Stimulated activated CD4-positive, alpha-beta T cell treated with anti-CD3 and anti-CD28 coated beads, Interleukin-1b, Interleukin-23, amount 100 ng/mL, for 48 hours (primary cell): ENCODE measurements around the gene FANCB.

Experiments used
- DNase-seq: peaks from one replicate; pipeline ENCODE4 v3.0.0-alpha.2; 2020

Gene FANCB

DNA sequence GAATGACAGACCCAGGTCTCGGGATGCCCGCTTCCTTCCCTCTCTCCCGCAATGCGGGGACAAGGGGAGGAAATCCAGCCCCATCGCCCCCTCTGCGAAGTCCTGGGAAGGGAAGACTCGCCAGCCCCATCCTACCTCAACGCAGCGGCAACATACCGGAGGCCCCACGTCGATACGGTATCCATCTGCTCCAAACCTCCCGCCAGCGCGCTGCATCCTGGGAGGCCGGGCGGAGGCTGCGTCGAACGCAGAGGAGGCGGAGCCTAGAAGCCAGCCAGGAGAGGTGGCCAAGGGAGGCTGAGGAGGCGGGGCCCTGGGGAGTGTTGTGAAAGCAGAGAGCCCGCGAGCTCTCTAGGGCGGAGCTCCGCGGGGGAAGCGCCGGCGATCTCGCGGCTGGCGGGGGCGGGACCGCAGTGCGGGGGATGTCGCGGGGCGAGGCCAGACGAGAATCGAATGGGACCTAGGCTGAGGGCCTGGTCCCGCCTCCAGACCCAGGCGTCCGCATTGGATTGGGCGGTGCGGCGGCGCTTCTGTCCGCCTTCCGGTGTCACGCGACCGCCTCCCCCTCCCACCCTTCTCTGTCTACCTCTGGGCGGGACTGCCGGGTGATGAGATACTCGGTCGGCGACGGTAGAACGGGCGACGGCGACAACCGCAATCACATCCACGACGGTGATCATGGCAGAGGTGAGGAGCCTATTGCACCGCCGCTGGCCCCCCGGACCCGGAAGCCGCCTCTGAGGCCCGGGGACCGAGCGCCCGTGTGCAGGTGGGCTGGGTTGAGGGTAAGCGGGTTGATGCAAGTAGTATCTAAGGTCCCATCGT, at the start of gene FANCB, which contains the start of gene MOSPD2:
TSS of gene FANCB (minus strand) at position 219 of the 825 bp plus-strand sequence. CDS start 7,559 bp downstream, outside the sequence.
TSS of gene MOSPD2 (plus strand) at position 571 of the 825 bp plus-strand sequence. CDS start at position 679, 108 bp downstream.
- DNase-seq: peak; percentile 95

DNA sequence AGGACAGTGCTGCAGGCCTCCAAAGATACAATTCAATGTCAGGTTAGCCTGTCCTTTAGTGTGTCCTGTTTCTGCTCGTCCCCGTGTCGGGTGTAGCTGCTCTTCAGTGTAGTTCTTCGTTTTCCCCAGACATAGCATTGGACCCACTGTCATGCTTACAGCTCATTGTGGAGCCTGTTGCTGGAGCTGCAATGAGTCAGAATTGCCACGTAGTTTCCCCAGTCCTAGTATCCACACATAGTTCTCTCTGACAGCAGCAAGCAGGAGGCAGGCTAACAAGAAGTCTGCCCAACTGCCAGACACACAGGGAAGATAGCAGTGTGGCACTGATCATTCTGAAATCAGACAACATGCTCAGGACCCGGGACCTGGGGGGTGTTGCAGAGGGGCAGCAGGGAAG, 49.6 kb upstream of the FANCB start:
- peak; percentile 1 for DNase-seq

DNA sequence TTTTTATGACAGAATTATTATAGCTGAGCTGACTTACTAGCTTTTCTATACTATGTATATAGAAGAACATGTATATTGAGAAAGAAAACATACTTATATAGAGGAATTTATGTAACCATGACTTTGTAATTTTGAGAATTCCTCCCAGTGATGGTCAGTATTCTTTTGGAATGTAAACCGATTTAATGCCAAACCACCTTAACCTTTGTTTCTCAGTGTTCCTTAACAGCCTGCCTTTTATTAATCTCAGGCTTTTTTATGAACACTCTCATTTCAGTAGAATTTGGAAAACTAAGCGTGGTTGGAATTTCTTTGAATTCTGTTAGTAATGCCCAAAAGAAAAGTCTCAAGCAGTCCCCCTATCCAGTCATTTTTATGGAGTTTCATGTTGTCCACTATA, 47.3 kb upstream of the FANCB start:
- DNase-seq: no peak

DNA sequence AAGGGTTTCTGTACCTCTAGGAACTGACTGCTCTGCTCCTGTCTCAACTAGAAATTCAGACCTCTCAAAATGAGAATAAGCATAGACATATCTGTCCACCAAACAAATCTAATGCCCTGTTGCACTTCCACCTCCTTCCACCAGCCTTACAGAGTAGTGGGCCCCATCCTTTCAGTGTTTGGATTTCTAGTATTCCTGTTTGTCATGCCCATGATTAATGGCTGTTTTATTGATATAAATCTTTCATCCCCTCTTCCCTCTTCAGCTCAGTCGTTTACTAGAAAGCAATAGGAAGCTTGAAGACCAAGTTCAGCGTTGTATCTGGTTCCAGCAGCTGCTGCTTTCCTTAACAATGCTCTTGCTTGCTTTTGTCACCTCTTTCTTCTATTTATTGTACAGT, 46.5 kb upstream of the FANCB start:
- no peak for DNase-seq

DNA sequence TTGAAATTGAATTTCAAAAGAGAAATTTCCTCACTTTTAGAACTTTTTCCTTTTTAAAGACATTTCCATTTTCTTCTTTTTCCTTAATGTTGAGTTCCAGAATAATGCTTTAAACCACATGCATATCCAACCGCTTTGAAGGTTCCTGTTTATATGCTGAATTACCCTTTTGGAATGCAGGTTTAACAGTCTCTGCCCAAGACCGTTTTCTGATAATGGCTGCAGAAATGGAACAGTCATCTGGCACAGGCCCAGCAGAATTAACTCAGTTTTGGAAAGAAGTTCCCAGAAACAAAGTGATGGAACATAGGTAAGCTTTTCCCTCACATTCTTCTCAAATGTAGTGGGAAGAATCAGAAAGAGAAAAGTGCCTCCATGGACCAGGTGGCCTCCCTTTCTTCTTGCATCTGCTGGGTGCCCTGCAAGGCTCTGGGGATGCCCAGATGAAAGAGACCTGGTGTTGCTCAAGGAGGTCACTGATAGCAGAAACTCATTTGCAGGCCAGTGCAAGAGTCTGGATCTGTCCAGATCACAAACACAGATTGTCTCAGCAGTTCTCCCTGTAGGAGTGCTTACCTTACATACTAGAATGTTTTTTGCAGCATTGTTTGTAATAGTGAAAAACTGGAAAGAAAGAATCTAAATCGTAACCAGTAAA, 43.3 kb upstream of the FANCB start:
- no peak for DNase-seq

DNA sequence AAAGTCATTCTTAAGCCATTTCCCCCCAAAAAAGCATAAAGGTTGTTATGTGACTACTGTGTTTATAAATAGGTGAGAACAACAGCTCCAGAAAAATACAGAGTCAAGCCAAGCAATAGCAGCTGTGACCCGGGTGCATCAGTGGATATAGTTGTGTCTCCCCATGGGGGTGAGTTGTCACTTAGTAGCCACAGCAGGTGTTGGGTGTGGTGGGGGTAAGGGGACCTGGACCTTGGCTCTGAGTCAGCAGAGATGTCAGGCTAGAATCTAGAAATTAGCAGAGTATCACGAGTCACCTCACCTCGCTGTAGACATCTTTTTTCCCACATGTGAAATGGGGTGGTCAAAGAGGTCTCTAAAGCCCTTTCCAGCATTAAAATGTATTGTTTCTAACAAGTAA, 42.7 kb upstream of the FANCB start:
- DNase-seq: no peak

DNA sequence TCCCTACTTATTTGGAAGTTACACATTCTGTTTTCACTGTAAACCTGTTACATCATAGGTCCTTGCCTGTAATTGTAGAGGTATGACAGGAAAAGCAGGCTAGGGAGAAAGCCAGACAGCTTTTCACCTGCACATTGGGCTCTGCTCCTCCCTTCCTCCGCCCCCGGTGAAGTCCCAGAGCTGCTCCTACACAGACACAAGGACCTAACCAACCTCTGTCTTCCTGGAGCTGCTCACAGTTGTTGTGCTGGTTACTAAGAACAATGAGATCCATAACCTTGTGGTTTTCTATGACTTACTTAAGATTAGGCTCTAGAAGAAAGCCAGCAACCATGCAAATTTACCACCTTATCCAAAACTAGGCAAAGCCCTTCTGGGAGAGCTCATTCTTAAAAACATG, 40.4 kb upstream of the FANCB start:
- no peak for DNase-seq

DNA sequence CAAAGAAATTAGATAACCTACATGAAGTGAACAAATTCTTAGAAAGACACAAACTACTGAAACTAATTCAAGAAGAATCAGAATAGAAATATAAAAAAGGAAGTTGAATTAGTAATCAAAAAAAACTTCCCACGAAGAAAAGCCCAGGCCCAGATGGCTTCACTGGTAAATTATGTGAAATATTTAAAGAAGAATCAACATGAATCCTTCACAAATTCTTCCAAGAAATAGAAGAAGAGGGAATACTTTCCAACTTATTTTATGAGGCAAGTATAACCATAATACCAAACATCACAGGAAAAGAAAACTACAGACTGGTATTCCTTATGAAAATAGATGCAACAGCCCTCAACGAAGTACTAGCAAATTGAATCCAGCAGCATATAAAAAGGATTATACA, 31.0 kb upstream of the FANCB start:
- DNase-seq: no peak

DNA sequence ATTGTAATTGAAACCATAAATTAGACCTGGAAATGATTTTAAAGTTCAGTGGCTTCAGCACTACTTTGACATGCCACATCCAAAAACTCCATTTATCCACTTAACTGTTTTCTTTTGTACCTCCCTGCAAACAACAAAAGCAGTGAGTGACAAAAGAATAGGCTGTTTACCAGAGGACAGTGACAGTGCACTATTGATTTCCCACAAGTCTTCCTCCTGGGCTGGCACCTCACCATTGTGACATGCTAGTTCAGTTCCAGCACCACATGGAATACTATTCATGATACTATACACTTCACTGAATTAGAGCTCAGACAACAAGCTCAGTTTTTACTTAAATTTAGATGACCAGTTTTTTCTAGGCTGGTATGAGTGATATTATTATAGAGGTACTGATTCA, 29.7 kb upstream of the FANCB start:
- no peak for DNase-seq

DNA sequence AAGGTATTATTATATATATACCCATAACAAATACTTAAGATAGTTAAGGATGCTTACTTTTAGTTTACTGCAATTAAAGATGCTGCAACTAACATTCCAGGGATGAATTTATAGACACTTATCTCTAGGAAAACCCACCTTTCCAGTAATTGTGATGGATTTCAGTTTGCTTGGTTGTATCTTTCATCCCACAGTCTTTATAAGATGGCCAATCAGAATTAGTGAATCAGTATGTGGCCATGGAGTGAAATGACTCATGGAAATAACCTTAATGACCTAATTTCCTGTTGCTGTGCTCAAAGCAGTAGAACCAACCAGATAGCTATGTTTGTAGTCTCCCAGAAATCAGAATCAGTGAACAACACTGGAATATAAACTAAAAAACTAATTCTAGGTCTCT, 26.7 kb upstream of the FANCB start:
- DNase-seq: no peak

DNA sequence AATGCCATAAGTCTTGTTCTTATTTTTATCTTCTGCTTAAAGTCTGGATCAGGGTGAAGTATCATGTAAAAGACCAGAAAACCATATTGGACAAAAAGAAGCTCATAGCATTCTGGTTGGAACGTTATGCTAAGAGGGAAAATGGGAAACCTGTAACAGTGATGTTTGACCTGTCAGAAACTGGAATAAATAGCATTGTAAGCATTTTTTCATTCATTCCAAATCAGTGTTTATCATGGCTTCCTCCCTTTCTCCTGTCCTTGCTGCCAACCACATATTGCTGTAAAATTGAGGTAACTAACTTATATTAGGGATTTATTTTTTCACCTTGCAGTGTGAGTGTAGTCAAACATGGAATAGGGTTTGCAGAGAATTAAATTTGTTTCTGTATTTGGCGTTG, 24.2 kb upstream of the FANCB start:
- DNase-seq: no peak

DNA sequence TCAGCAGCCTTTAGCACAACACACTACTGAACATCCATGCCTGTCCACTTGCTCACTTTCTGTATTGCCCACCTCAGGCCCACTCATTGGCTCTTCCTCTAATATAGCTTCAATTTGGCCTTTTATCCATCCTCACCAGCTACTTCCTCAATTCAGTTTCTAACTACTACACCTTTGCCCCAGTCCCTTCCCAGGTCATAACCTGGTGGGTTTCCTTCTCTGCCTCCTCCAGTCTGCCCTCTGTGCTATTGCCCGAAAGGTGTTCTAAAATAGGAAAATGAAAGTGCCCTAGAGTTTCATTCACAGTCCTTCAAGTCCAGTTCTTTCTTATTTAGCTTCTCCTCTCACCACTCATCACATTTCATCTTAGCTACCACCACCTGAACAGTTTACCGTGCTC, 23.4 kb upstream of the FANCB start:
- no peak for DNase-seq

DNA sequence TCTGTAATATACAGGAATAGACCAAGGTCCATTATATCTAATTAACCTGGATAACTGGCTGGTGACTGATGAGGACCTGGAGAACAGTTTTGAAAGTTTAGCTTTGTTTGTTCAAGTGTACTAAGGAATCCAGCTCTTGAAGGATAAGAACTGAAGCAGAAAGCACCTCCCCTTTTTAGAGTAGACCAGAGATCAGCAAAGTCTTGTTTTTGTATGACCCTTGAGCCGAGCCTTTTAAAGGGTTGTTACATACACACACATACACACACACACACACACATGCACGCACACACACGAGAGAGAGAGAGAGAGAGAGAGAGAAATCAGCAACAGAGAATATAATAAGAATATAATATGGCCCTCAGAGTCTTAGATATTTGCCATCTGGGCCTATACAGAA, 13.4 kb upstream of the FANCB start:
- DNase-seq: no peak

DNA sequence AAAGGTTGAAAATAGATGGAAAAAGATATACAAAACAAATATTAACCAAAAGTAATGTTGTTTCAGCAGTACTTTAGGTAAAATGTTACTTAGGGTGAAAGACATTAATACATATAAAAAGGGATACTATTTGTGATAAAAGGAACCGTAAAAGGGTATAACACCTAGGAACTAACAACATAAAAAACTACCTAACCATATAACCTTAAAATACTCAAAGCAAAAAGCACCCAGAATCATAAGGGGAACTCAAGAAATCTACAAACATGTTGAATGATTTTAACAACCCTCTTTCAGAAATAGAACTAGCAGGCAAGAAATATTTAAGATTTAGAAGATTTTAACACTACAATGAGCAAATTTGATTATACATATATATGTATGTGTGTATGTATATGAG, 11.8 kb upstream of the FANCB start:
- DNase-seq: no peak

DNA sequence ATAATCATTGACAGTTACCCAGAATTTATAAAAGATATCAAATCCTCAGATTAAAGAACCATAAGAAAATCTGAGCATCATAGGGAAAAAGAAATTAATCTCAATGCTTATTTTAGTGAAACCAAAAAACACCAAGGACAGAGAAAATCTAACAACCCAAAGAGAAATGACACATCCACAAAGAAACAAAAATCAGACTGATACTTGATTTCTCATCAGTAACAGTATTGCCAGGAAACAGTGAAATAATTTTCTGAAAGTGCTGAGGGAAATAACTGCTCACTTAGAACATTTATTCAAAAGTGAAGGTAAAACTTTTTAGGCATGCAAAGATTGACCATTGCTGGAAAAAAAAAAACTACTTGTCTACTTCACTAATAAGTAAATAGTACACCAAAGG, 11.0 kb upstream of the FANCB start:
- no peak for DNase-seq

DNA sequence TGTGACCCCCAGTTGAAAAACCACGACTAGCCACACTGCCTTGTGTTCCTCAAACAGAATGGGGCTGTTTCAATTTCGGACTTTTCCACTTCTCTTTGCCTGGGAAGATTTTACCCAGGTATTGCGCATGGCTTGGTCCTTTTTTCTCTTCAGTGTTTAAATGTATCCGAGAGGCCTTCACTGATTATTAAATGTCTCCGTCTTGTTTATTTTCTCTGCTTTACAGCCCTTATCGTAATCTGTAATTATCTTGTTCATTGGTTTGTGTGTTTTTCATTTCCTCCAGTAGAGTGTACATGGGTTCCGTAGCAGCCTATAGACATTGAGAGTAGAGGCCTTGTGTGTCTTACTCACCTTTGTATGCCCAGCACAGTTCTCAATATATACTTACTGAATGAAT, 2.8 kb upstream of the FANCB start:
- DNase-seq: no peak

DNA sequence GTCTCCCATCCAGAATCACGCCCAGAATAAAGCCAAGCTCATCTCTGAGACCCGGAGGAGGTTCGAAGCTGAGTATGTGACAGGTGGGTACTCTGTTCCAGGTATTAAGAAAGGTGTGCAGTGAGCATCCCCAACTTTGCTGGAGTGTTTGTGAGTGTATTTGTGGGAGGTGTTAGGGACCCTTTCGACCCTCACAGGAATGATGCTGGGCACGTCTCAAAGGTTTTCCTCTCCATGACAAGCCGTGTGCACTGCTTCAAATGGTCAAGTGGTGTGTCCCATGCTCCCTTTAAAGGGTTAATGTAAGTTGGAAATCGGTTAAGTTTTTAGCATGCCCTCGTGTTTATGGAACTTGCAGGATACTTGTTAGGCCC, 794 bp upstream of the FANCB start:
- DNase-seq: no peak

DNA sequence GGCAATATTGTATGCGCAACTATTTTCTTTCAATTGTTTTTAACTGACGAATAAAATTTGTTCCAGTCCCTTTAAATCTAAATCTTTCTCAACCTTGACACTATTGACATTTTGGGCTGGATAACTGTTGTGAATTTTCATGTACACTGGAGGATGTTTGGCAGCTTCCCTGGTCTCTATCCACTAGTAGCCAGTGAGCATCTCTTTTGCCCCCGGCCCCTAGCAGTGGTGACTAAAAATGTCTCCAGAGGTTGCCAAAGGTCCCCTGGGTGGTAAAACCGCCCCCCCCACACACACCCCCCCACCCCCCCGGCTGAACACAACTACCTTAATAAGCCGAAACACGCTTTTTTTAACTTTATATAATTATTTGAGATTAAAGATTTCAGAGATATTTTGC, 514 bp downstream of the FANCB start:
- peak; percentile 13 for DNase-seq

DNA sequence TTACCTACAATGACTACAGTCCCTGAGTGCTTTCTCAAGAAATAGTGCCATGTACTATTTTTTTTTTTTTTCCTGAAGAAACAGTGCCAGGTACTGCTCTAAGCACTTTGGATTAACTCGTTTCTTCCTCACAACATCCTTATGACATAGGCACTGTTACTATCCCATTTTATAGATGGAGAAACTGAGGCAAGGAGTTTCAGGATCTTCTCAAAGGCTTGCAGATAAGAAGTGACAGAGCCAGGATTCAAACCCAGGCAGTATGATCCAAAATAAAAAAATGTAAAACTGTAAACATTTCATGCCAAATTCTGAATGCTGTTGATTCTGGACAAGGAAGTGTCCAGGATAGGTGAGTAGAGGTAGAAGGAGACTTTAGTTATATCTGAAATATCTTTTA, 1.1 kb downstream of the FANCB start:
- no peak for DNase-seq

DNA sequence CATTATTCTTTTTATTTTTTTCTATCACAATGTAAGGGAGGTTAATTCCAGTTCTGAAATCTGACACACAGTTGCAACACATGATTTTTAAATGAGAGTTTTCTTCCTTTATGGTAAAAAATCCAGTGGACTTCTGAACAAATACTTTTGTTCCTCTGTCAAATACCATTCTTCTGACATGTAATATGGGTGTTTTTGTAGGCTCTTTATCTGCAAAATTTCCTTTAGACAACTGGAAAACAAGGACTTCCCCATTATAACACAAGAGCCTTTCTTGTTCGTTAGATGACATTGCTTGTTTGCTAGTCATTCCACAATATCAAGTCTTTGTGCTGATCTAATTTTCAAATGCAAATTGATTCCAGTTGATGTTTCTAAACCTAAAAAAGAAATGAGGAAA, 7.7 kb downstream of the FANCB start:
- DNase-seq: no peak

DNA sequence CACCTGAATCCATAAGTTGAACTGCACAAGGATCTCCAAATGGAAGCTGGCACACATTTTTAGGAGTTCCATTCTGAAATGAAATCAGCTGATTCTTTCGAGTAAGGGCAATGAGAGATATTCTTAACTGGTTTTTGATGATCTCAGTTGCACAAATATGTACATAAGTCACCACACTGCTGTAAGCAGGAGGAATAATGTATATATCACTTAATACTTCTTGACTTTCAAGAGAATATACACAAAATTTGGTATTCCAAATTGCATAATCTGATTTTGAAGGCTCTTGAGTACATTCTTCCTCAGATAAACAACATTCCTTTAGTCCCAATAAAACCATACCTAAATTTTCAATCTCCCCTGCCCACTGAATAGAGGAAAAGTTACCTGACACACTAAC, 8.2 kb downstream of the FANCB start:
- no peak for DNase-seq

DNA sequence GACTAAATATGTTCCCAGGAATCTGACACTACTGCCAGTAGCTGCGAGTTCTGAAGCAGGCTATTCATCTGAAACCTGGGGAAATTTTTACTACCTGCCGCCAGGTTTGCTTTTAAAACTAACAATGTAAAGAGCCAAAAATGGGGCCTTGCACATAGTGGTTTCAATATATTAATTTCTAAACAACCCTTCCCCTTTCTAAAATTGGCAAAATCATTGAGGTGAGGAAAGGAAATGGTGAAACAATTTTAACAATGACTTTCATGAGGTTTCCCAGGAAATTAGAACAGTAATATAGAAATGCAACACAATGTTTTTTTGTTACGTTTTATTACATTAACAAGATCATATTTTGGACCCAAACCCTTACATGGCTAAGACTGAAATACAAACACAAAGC, 21.3 kb downstream of the FANCB start:
- no peak for DNase-seq

DNA sequence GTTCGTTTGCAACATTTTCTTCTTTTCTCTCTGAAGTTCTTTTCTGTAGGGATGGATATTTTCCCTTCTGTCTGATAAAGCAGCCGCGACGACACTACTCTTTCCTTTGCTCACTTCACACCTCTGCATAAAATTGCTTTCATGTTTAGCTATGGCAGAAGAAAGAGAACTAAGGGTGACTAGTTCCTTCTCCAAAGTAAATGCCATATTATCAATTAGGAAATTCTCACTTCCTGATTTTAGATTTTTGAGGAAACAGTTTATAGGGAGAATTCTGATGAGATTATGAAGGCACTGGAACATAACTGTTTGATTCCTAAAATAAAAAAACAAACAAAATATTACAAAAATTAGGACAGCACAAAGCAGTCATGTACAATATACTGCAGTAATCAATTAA, 29.2 kb downstream of the FANCB start:
- no peak for DNase-seq

DNA sequence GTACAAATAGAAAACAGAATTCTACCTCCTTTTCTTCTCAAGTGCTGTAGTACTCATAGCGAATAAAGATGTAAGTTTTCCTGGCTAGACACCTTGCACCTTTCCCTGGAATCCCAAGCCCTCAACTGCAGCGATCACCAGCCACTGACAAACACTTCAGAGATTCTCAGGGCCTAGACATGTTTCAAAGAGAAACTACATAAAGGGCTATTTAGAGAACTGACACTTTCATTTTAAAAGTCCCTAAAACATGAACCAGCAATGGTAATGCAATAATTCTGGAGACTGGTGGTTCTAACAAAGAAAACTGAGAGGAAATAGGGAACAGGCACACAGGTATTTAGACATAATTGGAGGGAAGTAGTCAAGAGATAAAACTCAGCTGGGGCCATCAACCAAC, 35.7 kb downstream of the FANCB start:
- DNase-seq: no peak

DNA sequence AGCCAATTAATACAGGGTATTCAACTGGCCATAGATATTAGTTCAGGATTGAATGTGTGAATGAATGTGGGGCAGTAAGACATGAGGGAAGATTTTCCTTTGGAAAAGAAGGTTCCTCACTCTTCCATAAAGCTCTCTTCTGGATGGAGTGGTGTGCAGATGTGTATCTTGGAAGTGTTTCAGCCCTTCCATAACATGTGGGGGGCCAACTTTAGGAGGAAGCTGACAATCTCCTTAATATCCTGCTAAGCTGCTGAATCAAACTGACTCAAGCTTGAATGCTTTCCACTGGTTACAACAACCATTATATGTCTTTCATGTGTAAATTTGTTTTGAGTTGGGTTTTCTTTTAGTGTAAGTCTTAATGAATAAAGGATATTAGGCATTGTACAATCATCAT, 40.3 kb downstream of the FANCB start:
- no peak for DNase-seq
